NCI-H2171 treated with DMSO at 0.1 percent for 48 hours (cell line): Measurements from ENCODE around the gene PGP.

ENCODE experiments used
- DNase-seq: peaks from one replicate; lab custom pipeline; 2025; lab: John Stamatoyannopoulos, UW

The PGP gene

GRCh38 chr16:2163211-2163881 lies 51.3 kb downstream of the PGP start:
- DNase-seq, result no peak

- no peak for DNase-seq
These were observed 51.9 kb downstream of the PGP start for GRCh38 chr16:2162676-2163118.

GRCh38 chr16:2161911-2162310 lies 52.7 kb downstream of the PGP start:
- DNase-seq, result no peak
